AG09319 (cell line): Measurements from ENCODE around the gene ARHGEF28.

Experiments used
- DNase-seq: peaks from one replicate; pipeline ENCODE4 v3.0.0-alpha.2; 2010; ENCODE audit warnings: low read depth; ENCODE audit errors: extremely low read depth
- CTCF ChIP-seq: IDR thresholded peaks from 2 replicates; pipeline ENCODE4 v1.5.1; 2011; ENCODE audit warnings: low read depth, mild to moderate bottlenecking, inconsistent platforms, low read length, moderate library complexity

Gene ARHGEF28

GRCh38 chr5:73834693-73835092 is 208.7 kb downstream of the ARHGEF28 start:
- DNase-seq, result no peak
- TF ChIP-seq CTCF, result no peak

- no peak for DNase-seq
- no peak for TF ChIP-seq CTCF
Measured at GRCh38 chr5:73835726-73836125, 209.7 kb downstream of the ARHGEF28 start.

GRCh38 chr5:73836607-73837006 is 210.6 kb downstream of the ARHGEF28 start:
- no peak for TF ChIP-seq CTCF
- DNase-seq, result no peak

- no peak for TF ChIP-seq CTCF
- no peak for DNase-seq
Measured at GRCh38 chr5:73838901-73839300, 212.9 kb downstream of the ARHGEF28 start.

- no peak for TF ChIP-seq CTCF
- DNase-seq, result no peak
Measured at GRCh38 chr5:73841641-73842040, 215.6 kb downstream of the ARHGEF28 start.

- TF ChIP-seq CTCF, result no peak
Measured at GRCh38 chr5:73844165-73844564, 218.2 kb downstream of the ARHGEF28 start.

GRCh38 chr5:73851471-73852181 is 225.6 kb downstream of the ARHGEF28 start:
- DNase-seq, result no peak
- no peak for TF ChIP-seq CTCF

More at GRCh38 chr5:73844165-73844564, 218.2 kb downstream of the ARHGEF28 start:
- no peak for DNase-seq
